HepG2 (cell line): ENCODE results near the gene FOXA3. TPM values are rescaled to one million over a fixed set of nuclear protein-coding genes. Genes with fewer than 3 reads are reported as not detected.

Experiments
- RFX3 ChIP-seq: IDR thresholded peaks from 2 replicates; pipeline ENCODE4 v1.6.1; 2016; ENCODE audit warnings: missing biosample characterization, missing genetic modification reagents
- RNF2 ChIP-seq: fragments of 450-650 bp; conservative IDR thresholded peaks from 2 replicates; pipeline ENCODE4 v1.6.1; 2016; ENCODE audit warnings: low read depth
- ZNF331 ChIP-seq: sonication (generic); formaldehyde crosslinking; IDR thresholded peaks from 2 replicates; pipeline ENCODE4 v1.4.0; 2020; ENCODE audit warnings: missing genetic modification reagents
- ZNF816 ChIP-seq: sonication (generic); formaldehyde crosslinking; IDR thresholded peaks from 2 replicates; pipeline ENCODE4 v1.8.0; 2022; ENCODE audit warnings: missing genetic modification reagents, mild to moderate bottlenecking, borderline replicate concordance
- polyA plus RNA-seq, 8 experiments: library from polyadenylated mRNA; depleted of rRNA in 3 of 8; stranded (reverse) in 7 of 8; unstranded in 1 of 8; fragments of >200 nt; fragmentation: Illumina TruSeq in 4 of 8; extraction: Trizol in 4 of 8; gene quantifications; 2 replicates each; pipeline versions ENCODE4 v1.2.1 to v1.2.3, GENCODE V29; 2011 to 2016; ENCODE audit warnings: low read depth in 4 of 8, missing spikeins in 1 of 8, mixed read lengths in 1 of 8; ENCODE audit not compliant: insufficient read depth in 1 of 8
- total RNA-seq, 5 experiments: library from RNA; depleted of rRNA; stranded (reverse); fragments of >200 nt; fragmentation: Illumina TruSeq; extraction: Trizol; gene quantifications; 2 replicates each; pipeline ENCODE4 v1.2.3, GENCODE V29; 2016; ENCODE audit warnings: low read depth in 1 of 5
- TF ChIP-seq, protein P1 (sequence below): sonication (generic); formaldehyde crosslinking; IDR thresholded peaks from 2 replicates; pipeline ENCODE4 v1.5.0; 2020; ENCODE audit warnings: mild to moderate bottlenecking, missing genetic modification reagents
- TF ChIP-seq, protein P2 (sequence below), 2 experiments: sonication (generic) in 1 of 2; formaldehyde crosslinking in 1 of 2; IDR thresholded peaks; 2 replicates each; pipeline versions ENCODE4 v1.6.1 to v1.9.0; 2014 to 2022; ENCODE audit warnings: antibody characterized with exemption in 1 of 2, borderline replicate concordance in 1 of 2, inconsistent platforms in 1 of 2, low read depth in 1 of 2, missing genetic modification reagents in 1 of 2
- TF ChIP-seq, protein P3 (sequence below): sonication (generic); formaldehyde crosslinking; IDR thresholded peaks from 2 replicates; pipeline ENCODE4 v1.4.0; 2020; ENCODE audit warnings: low read depth, mild to moderate bottlenecking, missing genetic modification reagents
- TF ChIP-seq, protein P4 (sequence below): sonication (generic); formaldehyde crosslinking; IDR thresholded peaks from 2 replicates; pipeline ENCODE4 v1.4.0; 2020; ENCODE audit warnings: mild to moderate bottlenecking, low read depth, missing genetic modification reagents
- TF ChIP-seq, protein P5 (sequence below): sonication (generic); formaldehyde crosslinking; IDR thresholded peaks from 2 replicates; pipeline ENCODE4 v1.4.0; 2020; ENCODE audit warnings: mild to moderate bottlenecking, low read depth, missing genetic modification reagents
- TF ChIP-seq, protein P6 (sequence below): sonication (generic); formaldehyde crosslinking; IDR thresholded peaks from 2 replicates; pipeline ENCODE4 v1.5.0; 2020; ENCODE audit warnings: missing genetic modification reagents, mild to moderate bottlenecking, borderline replicate concordance
- TF ChIP-seq, protein P7 (sequence below): sonication (generic); formaldehyde crosslinking; IDR thresholded peaks from 2 replicates; pipeline ENCODE4 v1.9.0; 2022; ENCODE audit warnings: low read depth, missing genetic modification reagents

The FOXA3 gene
- total and polyA plus RNA-seq, 2 of the 13 experiments (the other 11 are each of a cell fraction or from before 2014, with no cell fraction given) = 29.8 to 47.6 TPM

DNA sequence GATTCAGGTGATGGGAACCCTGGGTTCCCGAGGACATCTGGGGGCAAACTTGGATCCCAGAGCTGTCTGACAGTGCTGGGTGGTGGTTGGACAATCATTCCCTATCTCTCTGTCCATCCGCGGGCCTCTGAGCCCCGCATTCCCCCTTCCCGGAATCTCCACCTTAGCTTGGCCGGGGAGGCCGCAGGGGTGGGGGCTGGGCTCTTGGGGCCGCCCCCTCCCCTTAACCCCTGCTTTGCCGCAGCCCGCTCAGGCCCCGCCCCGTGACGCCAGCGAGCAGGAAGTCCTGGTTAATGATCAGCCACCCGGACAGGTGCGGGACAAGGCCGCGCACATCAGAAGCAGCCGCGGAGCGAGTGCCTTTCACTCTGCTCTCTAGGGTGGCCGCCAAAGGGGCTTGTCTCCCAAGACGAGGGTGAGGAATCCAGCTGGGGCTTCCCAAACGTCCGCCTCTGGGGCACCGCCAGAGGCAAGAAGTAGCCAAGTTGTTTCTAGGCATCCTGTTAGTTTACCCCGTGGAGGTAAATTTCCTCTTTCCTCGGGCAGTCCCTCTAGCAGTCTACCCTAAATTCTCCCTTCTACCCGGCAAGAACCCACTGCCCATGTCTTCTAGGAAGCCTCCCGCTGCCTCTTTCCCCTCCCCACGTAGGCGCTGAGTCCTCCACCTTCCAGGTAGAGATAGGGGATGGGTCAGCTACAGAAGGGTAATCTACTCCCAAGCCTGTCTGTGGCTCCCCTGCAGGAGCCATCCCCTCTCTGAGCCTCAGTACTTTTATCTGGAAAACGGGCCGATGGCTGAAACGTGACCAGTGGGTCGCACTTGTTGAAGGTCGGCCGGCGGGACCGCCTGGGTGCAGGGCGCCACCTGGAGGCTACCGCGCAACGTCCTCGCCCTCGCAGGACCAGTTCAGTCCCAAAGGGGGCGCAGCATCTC lies 18.8 kb downstream of the FOXA3 start (continued):
- TF ChIP-seq, protein P1, sequence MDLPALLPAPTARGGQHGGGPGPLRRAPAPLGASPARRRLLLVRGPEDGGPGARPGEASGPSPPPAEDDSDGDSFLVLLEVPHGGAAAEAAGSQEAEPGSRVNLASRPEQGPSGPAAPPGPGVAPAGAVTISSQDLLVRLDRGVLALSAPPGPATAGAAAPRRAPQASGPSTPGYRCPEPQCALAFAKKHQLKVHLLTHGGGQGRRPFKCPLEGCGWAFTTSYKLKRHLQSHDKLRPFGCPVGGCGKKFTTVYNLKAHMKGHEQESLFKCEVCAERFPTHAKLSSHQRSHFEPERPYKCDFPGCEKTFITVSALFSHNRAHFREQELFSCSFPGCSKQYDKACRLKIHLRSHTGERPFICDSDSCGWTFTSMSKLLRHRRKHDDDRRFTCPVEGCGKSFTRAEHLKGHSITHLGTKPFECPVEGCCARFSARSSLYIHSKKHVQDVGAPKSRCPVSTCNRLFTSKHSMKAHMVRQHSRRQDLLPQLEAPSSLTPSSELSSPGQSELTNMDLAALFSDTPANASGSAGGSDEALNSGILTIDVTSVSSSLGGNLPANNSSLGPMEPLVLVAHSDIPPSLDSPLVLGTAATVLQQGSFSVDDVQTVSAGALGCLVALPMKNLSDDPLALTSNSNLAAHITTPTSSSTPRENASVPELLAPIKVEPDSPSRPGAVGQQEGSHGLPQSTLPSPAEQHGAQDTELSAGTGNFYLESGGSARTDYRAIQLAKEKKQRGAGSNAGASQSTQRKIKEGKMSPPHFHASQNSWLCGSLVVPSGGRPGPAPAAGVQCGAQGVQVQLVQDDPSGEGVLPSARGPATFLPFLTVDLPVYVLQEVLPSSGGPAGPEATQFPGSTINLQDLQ (CRISPR knock-in tag) = peak; percentile 74; the same call in 1 of the 2 replicates
- TF ChIP-seq, protein P2, sequence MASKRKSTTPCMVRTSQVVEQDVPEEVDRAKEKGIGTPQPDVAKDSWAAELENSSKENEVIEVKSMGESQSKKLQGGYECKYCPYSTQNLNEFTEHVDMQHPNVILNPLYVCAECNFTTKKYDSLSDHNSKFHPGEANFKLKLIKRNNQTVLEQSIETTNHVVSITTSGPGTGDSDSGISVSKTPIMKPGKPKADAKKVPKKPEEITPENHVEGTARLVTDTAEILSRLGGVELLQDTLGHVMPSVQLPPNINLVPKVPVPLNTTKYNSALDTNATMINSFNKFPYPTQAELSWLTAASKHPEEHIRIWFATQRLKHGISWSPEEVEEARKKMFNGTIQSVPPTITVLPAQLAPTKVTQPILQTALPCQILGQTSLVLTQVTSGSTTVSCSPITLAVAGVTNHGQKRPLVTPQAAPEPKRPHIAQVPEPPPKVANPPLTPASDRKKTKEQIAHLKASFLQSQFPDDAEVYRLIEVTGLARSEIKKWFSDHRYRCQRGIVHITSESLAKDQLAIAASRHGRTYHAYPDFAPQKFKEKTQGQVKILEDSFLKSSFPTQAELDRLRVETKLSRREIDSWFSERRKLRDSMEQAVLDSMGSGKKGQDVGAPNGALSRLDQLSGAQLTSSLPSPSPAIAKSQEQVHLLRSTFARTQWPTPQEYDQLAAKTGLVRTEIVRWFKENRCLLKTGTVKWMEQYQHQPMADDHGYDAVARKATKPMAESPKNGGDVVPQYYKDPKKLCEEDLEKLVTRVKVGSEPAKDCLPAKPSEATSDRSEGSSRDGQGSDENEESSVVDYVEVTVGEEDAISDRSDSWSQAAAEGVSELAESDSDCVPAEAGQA (IDR thresholded peaks at IDR 0.05; ENCODE audit: low read depth) = peak; percentile 40; the same call in 1 of the 2 replicates
- TF ChIP-seq, protein P2 (CRISPR knock-in tag; IDR thresholded peaks at IDR 0.05; ENCODE audit: borderline replicate concordance) = 0 out of 2 replicates have a peak, but pooled peaks have one; percentile 13
- TF ChIP-seq, protein P3, sequence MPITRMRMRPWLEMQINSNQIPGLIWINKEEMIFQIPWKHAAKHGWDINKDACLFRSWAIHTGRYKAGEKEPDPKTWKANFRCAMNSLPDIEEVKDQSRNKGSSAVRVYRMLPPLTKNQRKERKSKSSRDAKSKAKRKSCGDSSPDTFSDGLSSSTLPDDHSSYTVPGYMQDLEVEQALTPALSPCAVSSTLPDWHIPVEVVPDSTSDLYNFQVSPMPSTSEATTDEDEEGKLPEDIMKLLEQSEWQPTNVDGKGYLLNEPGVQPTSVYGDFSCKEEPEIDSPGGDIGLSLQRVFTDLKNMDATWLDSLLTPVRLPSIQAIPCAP (CRISPR knock-in tag) = 0 out of 2 replicates have a peak, but pooled peaks have one; percentile 65
- TF ChIP-seq RFX3 = no peak
- TF ChIP-seq ZNF816 = peak; percentile 53
- TF ChIP-seq, protein P4, sequence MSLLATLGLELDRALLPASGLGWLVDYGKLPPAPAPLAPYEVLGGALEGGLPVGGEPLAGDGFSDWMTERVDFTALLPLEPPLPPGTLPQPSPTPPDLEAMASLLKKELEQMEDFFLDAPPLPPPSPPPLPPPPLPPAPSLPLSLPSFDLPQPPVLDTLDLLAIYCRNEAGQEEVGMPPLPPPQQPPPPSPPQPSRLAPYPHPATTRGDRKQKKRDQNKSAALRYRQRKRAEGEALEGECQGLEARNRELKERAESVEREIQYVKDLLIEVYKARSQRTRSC (CRISPR knock-in tag) = no peak
- TF ChIP-seq, protein P5, sequence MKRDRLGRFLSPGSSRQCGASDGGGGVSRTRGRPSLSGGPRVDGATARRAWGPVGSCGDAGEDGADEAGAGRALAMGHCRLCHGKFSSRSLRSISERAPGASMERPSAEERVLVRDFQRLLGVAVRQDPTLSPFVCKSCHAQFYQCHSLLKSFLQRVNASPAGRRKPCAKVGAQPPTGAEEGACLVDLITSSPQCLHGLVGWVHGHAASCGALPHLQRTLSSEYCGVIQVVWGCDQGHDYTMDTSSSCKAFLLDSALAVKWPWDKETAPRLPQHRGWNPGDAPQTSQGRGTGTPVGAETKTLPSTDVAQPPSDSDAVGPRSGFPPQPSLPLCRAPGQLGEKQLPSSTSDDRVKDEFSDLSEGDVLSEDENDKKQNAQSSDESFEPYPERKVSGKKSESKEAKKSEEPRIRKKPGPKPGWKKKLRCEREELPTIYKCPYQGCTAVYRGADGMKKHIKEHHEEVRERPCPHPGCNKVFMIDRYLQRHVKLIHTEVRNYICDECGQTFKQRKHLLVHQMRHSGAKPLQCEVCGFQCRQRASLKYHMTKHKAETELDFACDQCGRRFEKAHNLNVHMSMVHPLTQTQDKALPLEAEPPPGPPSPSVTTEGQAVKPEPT (CRISPR knock-in tag) = no peak; the same call in 1 of the 2 replicates
- TF ChIP-seq RNF2 = no peak
- peak; percentile 92 for TF ChIP-seq ZNF331 (CRISPR knock-in tag)
- TF ChIP-seq, protein P6, sequence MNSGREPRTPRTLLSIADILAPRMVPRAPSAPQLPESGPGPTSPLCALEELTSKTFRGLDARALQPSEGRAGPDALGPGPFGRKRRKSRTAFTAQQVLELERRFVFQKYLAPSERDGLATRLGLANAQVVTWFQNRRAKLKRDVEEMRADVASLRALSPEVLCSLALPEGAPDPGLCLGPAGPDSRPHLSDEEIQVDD = no peak
- TF ChIP-seq, protein P7, sequence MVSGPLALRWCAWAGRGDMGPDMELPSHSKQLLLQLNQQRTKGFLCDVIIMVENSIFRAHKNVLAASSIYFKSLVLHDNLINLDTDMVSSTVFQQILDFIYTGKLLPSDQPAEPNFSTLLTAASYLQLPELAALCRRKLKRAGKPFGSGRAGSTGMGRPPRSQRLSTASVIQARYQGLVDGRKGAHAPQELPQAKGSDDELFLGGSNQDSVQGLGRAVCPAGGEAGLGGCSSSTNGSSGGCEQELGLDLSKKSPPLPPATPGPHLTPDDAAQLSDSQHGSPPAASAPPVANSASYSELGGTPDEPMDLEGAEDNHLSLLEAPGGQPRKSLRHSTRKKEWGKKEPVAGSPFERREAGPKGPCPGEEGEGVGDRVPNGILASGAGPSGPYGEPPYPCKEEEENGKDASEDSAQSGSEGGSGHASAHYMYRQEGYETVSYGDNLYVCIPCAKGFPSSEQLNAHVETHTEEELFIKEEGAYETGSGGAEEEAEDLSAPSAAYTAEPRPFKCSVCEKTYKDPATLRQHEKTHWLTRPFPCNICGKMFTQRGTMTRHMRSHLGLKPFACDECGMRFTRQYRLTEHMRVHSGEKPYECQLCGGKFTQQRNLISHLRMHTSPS (CRISPR knock-in tag) = no peak
